ENCODE results near the gene ADGRD1. TPM values are rescaled to one million over a fixed set of nuclear protein-coding genes. Genes with fewer than 3 reads are reported as not detected.

ADGRD1 gene
- polyA plus RNA-seq, 1 of the 3 experiments (the other 2 are of a cell fraction) = not detected

- H3K27ac ChIP-seq (ENCODE audit: low read depth in 2 of 2, low read length in 1 of 2) = no peak overlapping the region
- H3K4me2 ChIP-seq = no peak overlapping the region
- H3K9me2 ChIP-seq = no peaks in the 10 kb centered on the region
- H2AFZ ChIP-seq (ENCODE audit: low read depth) = no peak overlapping the region
- H3F3A ChIP-seq (replicated peaks; ENCODE audit: insufficient read depth) = no peaks in the 10 kb centered on the region
- H3K36me3 ChIP-seq (replicated peaks in 1 of 2; ENCODE audit: control insufficient read depth in 1 of 2, insufficient read depth in 2 of 2, low read length in 1 of 2) = no peaks in the 10 kb centered on the region
- POLR2A ChIA-PET = no interaction called here
- no peak overlapping the region for H3K9ac ChIP-seq
- WGBS (ENCODE audit: low lambda C conversion rate) = 14% methylated on average over 5 of the region's 5 CpGs
- no peaks in the 10 kb centered on the region for H3K27me3 ChIP-seq (ENCODE audit: insufficient read depth)
- no peaks in the 10 kb centered on the region for H4K20me1 ChIP-seq (ENCODE audit: insufficient read depth)
- no peak overlapping the region for H3K4me3 ChIP-seq (ENCODE audit: low read depth in 2 of 2, low read length in 1 of 2)
- TF ChIP-seq FOXM1 (IDR thresholded peaks at IDR 0.05; ENCODE audit: low read depth) (no peak), NRF1 (IDR thresholded peaks at IDR 0.05; ENCODE audit: low read depth, low read length) (no peak), ELF1 (IDR thresholded peaks at IDR 0.05) (no peak), SMC3 (IDR thresholded peaks at IDR 0.05; ENCODE audit: low read depth, low read length) (no peak), FOXJ3 (CRISPR knock-in tag; IDR thresholded peaks at IDR 0.05) (no peak), SIN3A (IDR thresholded peaks at IDR 0.05; ENCODE audit: borderline replicate concordance, low read depth, low read length) (no peak), TEAD4 (IDR thresholded peaks at IDR 0.05; ENCODE audit: borderline replicate concordance, insufficient read depth) (no peak), RAD21 (IDR thresholded peaks at IDR 0.05; ENCODE audit: low read length) (no peak), GABPA (IDR thresholded peaks at IDR 0.05; ENCODE audit: low read depth) (no peak), MXI1 (IDR thresholded peaks at IDR 0.05; ENCODE audit: low read depth, low read length) (no peak), MEF2A (IDR thresholded peaks at IDR 0.05; ENCODE audit: borderline replicate concordance, low read depth) (no peak), JUND (IDR thresholded peaks at IDR 0.05) (no peak), RXRA (IDR thresholded peaks at IDR 0.05; ENCODE audit: borderline replicate concordance, low read depth) (no peak)
- CTCF ChIA-PET = interaction anchor here (0.7 to 6.6 kb wide), 7 partner anchors 9 to 321 kb away, joined by 3 to 164 read pairs (median 6); no protein-coding TSS in a partner anchor
- H3K4me1 ChIP-seq (ENCODE audit: control insufficient read depth in 1 of 2, insufficient read depth in 2 of 2, low read depth in 1 of 2, low read length in 1 of 2) = peaks cover 0 to 49% of the 10 kb centered on the region in 2 experiments; a peak in 1 of 4 replicates
- no peak for DNase-seq
- no peaks in the 10 kb centered on the region for H3K9me3 ChIP-seq
- H3K79me2 ChIP-seq (ENCODE audit: insufficient read depth) = no peaks in the 10 kb centered on the region
Measured at GRCh38 chr12:131133994-131134393, 180.3 kb downstream of the ADGRD1 start.

- DNase-seq = no peak
- H3K4me3 ChIP-seq (ENCODE audit: low read depth in 2 of 2, low read length in 1 of 2) = no peak overlapping the region
- no peaks in the 10 kb centered on the region for H3K79me2 ChIP-seq (ENCODE audit: insufficient read depth)
- no peaks in the 10 kb centered on the region for H3K27me3 ChIP-seq (ENCODE audit: insufficient read depth)
- POLR2A ChIA-PET = no interaction called here
- no peaks in the 10 kb centered on the region for H4K20me1 ChIP-seq (ENCODE audit: insufficient read depth)
- no peaks in the 10 kb centered on the region for H3K9me3 ChIP-seq
- no peaks in the 10 kb centered on the region for H3F3A ChIP-seq (replicated peaks; ENCODE audit: insufficient read depth)
- no peak overlapping the region for H3K9ac ChIP-seq
- H3K27ac ChIP-seq (ENCODE audit: low read depth in 2 of 2, low read length in 1 of 2) = no peak overlapping the region
- CTCF ChIA-PET = interaction anchor here (0.7 to 6.6 kb wide), 5 partner anchors 8 to 321 kb away, joined by 3 to 164 read pairs (median 86); no protein-coding TSS in a partner anchor
- H3K4me2 ChIP-seq = no peak overlapping the region
- H2AFZ ChIP-seq (ENCODE audit: low read depth) = no peak overlapping the region
- no peaks in the 10 kb centered on the region for H3K9me2 ChIP-seq
- peaks cover 0 to 46% of the 10 kb centered on the region in 2 experiments; a peak in 1 of 4 replicates for H3K4me1 ChIP-seq (ENCODE audit: control insufficient read depth in 1 of 2, insufficient read depth in 2 of 2, low read depth in 1 of 2, low read length in 1 of 2)
- WGBS (ENCODE audit: low lambda C conversion rate) = 29% methylated on average over 8 of the region's 9 CpGs
- TF ChIP-seq JUND (IDR thresholded peaks at IDR 0.05) (no peak), FOXM1 (IDR thresholded peaks at IDR 0.05; ENCODE audit: low read depth) (no peak), FOXJ3 (CRISPR knock-in tag; IDR thresholded peaks at IDR 0.05) (no peak), TCF12 (IDR thresholded peaks at IDR 0.05) (no peak), PBX3 (IDR thresholded peaks at IDR 0.05) (no peak), SMC3 (IDR thresholded peaks at IDR 0.05; ENCODE audit: low read depth, low read length) (no peak), MXI1 (IDR thresholded peaks at IDR 0.05; ENCODE audit: low read depth, low read length) (no peak), SIN3A (IDR thresholded peaks at IDR 0.05; ENCODE audit: borderline replicate concordance, low read depth, low read length) (no peak), FOSL2 (IDR thresholded peaks at IDR 0.05; ENCODE audit: borderline replicate concordance, low read depth) (no peak), TEAD4 (IDR thresholded peaks at IDR 0.05; ENCODE audit: borderline replicate concordance, insufficient read depth) (no peak), GATA2 (CRISPR knock-in tag; IDR thresholded peaks at IDR 0.05) (no peak), CTCF (IDR thresholded peaks at IDR 0.05) (no peak), CHD2 (IDR thresholded peaks at IDR 0.05; ENCODE audit: low read length, partially characterized antibody) (no peak), RFX5 (IDR thresholded peaks at IDR 0.05; ENCODE audit: low read length) (no peak)
- no peaks in the 10 kb centered on the region for H3K36me3 ChIP-seq (replicated peaks in 1 of 2; ENCODE audit: control insufficient read depth in 1 of 2, insufficient read depth in 2 of 2, low read length in 1 of 2)
Measured at GRCh38 chr12:131134523-131135310, 181.0 kb downstream of the ADGRD1 start.

Measured in SK-N-SH (cell line).